GM23338 (cell line): Measurements from ENCODE around the gene PABPC3. TPM values are rescaled to one million over a fixed set of nuclear protein-coding genes. Genes with fewer than 3 reads are reported as not detected.

Source experiments
- ATAC-seq: fragments of 200-7000 bp; cut with Tn5 transposase; 3 replicates; pipeline ENCODE4 v1.9.1; 2020
- DNase-seq: peaks from one replicate; pipeline ENCODE4 v3.0.0-alpha.2; 2015; ENCODE audit warnings: low spot score
- H2AFZ ChIP-seq: fragments of 200-600 bp; sonication (generic); 2 replicates; pipeline ENCODE4 v1.8.0; 2016; ENCODE audit warnings: antibody characterized with exemption, mild to moderate bottlenecking, moderate library complexity
- H3F3A ChIP-seq: fragments of 200-600 bp; sonication (generic); replicated peaks from 2 replicates; pipeline ENCODE4 v1.8.0; 2017; ENCODE audit warnings: antibody characterized with exemption, mixed run types, low read depth
- H3K27ac ChIP-seq: fragments of 200-600 bp; sonication (generic); 2 replicates; pipeline ENCODE4 v1.6.1; 2016; ENCODE audit warnings: low read depth
- H3K27me3 ChIP-seq: fragments of 200-600 bp; sonication (generic); 2 replicates; pipeline ENCODE4 v1.8.0; 2016; ENCODE audit warnings: mild to moderate bottlenecking, mixed run types, moderate library complexity; ENCODE audit not compliant: insufficient read depth
- H3K36me3 ChIP-seq: fragments of 200-600 bp; sonication (generic); 2 replicates; pipeline ENCODE4 v1.8.0; 2016; ENCODE audit warnings: mild to moderate bottlenecking; ENCODE audit not compliant: insufficient read depth
- H3K4me1 ChIP-seq: fragments of 200-600 bp; sonication (generic); 2 replicates; pipeline ENCODE4 v1.8.0; 2016; ENCODE audit warnings: mild to moderate bottlenecking, moderate library complexity; ENCODE audit not compliant: insufficient read depth
- H3K4me2 ChIP-seq: fragments of 200-600 bp; sonication (generic); 2 replicates; pipeline ENCODE4 v1.7.1; 2017; ENCODE audit warnings: mixed run types
- H3K4me3 ChIP-seq: fragments of 200-600 bp; sonication (generic); 2 replicates; pipeline ENCODE4 v1.6.1; 2016; ENCODE audit warnings: mixed run types
- H3K79me2 ChIP-seq: fragments of 200-600 bp; sonication (generic); replicated peaks from 2 replicates; pipeline ENCODE4 v1.8.0; 2017; ENCODE audit warnings: mild to moderate bottlenecking; ENCODE audit not compliant: insufficient read depth
- H3K9me2 ChIP-seq: fragments of 200-600 bp; sonication (generic); 2 replicates; pipeline ENCODE4 v1.8.0; 2017; ENCODE audit not compliant: insufficient read depth
- H4K20me1 ChIP-seq: fragments of 200-600 bp; sonication (generic); replicated peaks from 2 replicates; pipeline ENCODE4 v1.8.0; 2017; ENCODE audit warnings: mild to moderate bottlenecking; ENCODE audit not compliant: insufficient read depth
- H3K27ac Mint-ChIP-seq: 2 replicates; pipeline ENCODE4 v1.8.0; 2020; ENCODE audit warnings: inconsistent platforms, mild to moderate bottlenecking, moderate library complexity, mixed read lengths
- H3K27me3 Mint-ChIP-seq: 3 replicates; pipeline ENCODE4 v1.8.0; 2022; ENCODE audit warnings: low read depth, mild to moderate bottlenecking, moderate library complexity, mixed read lengths, inconsistent platforms; ENCODE audit not compliant: insufficient read depth, poor library complexity
- H3K36me3 Mint-ChIP-seq: 3 replicates; pipeline ENCODE4 v1.8.0; 2021; ENCODE audit warnings: low read depth, mild to moderate bottlenecking, inconsistent platforms, moderate library complexity, mixed read lengths
- H3K4me1 Mint-ChIP-seq: 3 replicates; pipeline ENCODE4 v1.8.0; 2020; ENCODE audit warnings: mild to moderate bottlenecking, inconsistent platforms, mixed read lengths
- H3K4me3 Mint-ChIP-seq: 3 replicates; pipeline ENCODE4 v1.8.0; 2021; ENCODE audit warnings: moderate library complexity, mild to moderate bottlenecking, inconsistent platforms, mixed read lengths
- H3K9me3 Mint-ChIP-seq: 3 replicates; pipeline ENCODE4 v1.8.0; 2020; ENCODE audit warnings: moderate library complexity, mild to moderate bottlenecking, inconsistent platforms, mixed read lengths
- CREB1 ChIP-seq: fragments of 250-450 bp; sonication (Bioruptor Pico); IDR thresholded peaks from 2 replicates; pipeline ENCODE4 v1.5.0; 2020; ENCODE audit warnings: low read depth, mild to moderate bottlenecking, moderate library complexity
- ETS1 ChIP-seq: IDR thresholded peaks from 2 replicates; pipeline ENCODE4 v1.6.1; 2016; ENCODE audit warnings: antibody characterized with exemption
- EZH2 ChIP-seq: fragments of 200-600 bp; sonication (generic); IDR thresholded peaks from one replicate; pipeline ENCODE4 v1.8.0; 2017; ENCODE audit warnings: antibody characterized with exemption, mild to moderate bottlenecking, low read depth; ENCODE audit not compliant: unreplicated experiment
- EZH2phosphoT487 ChIP-seq: fragments of 200-600 bp; sonication (generic); IDR thresholded peaks from one replicate; pipeline ENCODE4 v1.8.1; 2018; ENCODE audit warnings: antibody characterized with exemption; ENCODE audit not compliant: unreplicated experiment
- JUNB ChIP-seq: IDR thresholded peaks from one replicate; pipeline ENCODE4 v1.6.1; 2016; ENCODE audit warnings: antibody characterized with exemption; ENCODE audit not compliant: unreplicated experiment
- NANOG ChIP-seq: IDR thresholded peaks from 2 replicates; pipeline ENCODE4 v1.6.1; 2016; ENCODE audit warnings: antibody characterized with exemption, borderline replicate concordance
- POLR2AphosphoS5 ChIP-seq: IDR thresholded peaks from 2 replicates; pipeline ENCODE4 v1.6.1; 2016; ENCODE audit warnings: antibody characterized with exemption, low read depth
- STAT1 ChIP-seq: IDR thresholded peaks from one replicate; pipeline ENCODE4 v1.6.1; 2016; ENCODE audit warnings: antibody characterized with exemption; ENCODE audit not compliant: unreplicated experiment
- ZNF114 ChIP-seq: fragments of 250-450 bp; sonication (Bioruptor Pico); IDR thresholded peaks from 2 replicates; pipeline ENCODE4 v1.5.0; 2020; ENCODE audit warnings: mild to moderate bottlenecking, moderate library complexity
- ZNF331 ChIP-seq: fragments of 250-450 bp; sonication (Bioruptor Pico); IDR thresholded peaks from 2 replicates; pipeline ENCODE4 v1.5.0; 2020; ENCODE audit warnings: low read depth, mild to moderate bottlenecking, moderate library complexity
- ZNF462 ChIP-seq: fragments of 250-450 bp; sonication (Bioruptor Pico); IDR thresholded peaks from 2 replicates; pipeline ENCODE4 v1.5.0; 2020; ENCODE audit warnings: mild to moderate bottlenecking, moderate library complexity
- polyA plus RNA-seq: library from polyadenylated mRNA; unstranded; fragments of >200 nt; fragmentation: Nextera tagmentation; extraction: Ambion mirVana; gene quantifications from 2 replicates; pipeline ENCODE4 v1.2.1, GENCODE V29; 2016
- total RNA-seq: library from RNA; depleted of rRNA; stranded (reverse); fragments of >200 nt; shearing (Covaris generic); gene quantifications from 2 replicates; pipeline ENCODE4 v1.2.3, GENCODE V29; 2014
- TF ChIP-seq, protein P1 (sequence below), 2 experiments: fragments of 200-600 bp in 1 of 2; sonication (generic) in 1 of 2; conservative IDR thresholded peaks; 2 replicates each; pipeline versions ENCODE4 v1.5.1 to v1.6.1; 2016 to 2017; ENCODE audit warnings: antibody characterized with exemption in 2 of 2, low read depth in 2 of 2, mild to moderate bottlenecking in 2 of 2, moderate library complexity in 1 of 2
- TF ChIP-seq, protein P2 (sequence below): IDR thresholded peaks from one replicate; pipeline ENCODE4 v1.6.1; 2018; ENCODE audit warnings: antibody characterized with exemption; ENCODE audit not compliant: unreplicated experiment

The PABPC3 gene
- total and polyA plus RNA-seq, 2 experiments from 2014 or later: 0.55 to 1.2 TPM

DNA sequence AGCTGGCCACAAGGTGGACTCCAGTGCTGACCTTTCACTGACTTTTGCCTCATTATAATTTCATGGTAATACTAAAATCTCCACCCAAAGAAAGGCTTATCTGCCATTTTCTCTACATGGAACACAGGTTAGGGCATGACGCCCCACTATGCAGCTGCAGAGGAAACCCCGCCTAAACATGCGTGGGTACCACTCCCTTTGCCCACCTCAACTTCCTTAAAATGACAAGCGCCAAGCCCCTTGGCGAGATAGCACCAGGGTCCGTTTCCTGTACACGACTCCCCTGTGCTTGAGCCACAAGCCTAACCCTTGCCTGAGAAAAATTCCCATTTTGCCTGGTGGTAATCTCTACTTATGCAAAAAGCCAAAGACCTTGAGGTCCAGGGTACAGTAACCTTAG lies 36.0 kb upstream of the PABPC3 start:
- no peak for DNase-seq
- Mint-ChIP-seq H3K4me3 (no peak overlapping the region), H3K9me3 (peaks cover 15% of the 10 kb centered on the region), H3K27me3 (no peaks in the 10 kb centered on the region), H3K27ac (no peak overlapping the region), H3K36me3 (no peaks in the 10 kb centered on the region), H3K4me1 (no peaks in the 10 kb centered on the region)
- no peak overlapping the region for H2AFZ ChIP-seq
- no peak overlapping the region for H3K4me2 ChIP-seq
- no peak for ATAC-seq
- H3K4me1 ChIP-seq: peaks cover 3% of the 10 kb centered on the region; the same call in 1 of the 2 replicates
- no peaks in the 10 kb centered on the region for H3K79me2 ChIP-seq
- H4K20me1 ChIP-seq: no peaks in the 10 kb centered on the region; the same call in 1 of the 2 replicates
- no peaks in the 10 kb centered on the region; the same call in 1 of the 2 replicates for H3K36me3 ChIP-seq
- no peak overlapping the region for H3K4me3 ChIP-seq
- H3K27me3 ChIP-seq: no peaks in the 10 kb centered on the region
- H3F3A ChIP-seq: no peaks in the 10 kb centered on the region
- TF ChIP-seq, protein P1, sequence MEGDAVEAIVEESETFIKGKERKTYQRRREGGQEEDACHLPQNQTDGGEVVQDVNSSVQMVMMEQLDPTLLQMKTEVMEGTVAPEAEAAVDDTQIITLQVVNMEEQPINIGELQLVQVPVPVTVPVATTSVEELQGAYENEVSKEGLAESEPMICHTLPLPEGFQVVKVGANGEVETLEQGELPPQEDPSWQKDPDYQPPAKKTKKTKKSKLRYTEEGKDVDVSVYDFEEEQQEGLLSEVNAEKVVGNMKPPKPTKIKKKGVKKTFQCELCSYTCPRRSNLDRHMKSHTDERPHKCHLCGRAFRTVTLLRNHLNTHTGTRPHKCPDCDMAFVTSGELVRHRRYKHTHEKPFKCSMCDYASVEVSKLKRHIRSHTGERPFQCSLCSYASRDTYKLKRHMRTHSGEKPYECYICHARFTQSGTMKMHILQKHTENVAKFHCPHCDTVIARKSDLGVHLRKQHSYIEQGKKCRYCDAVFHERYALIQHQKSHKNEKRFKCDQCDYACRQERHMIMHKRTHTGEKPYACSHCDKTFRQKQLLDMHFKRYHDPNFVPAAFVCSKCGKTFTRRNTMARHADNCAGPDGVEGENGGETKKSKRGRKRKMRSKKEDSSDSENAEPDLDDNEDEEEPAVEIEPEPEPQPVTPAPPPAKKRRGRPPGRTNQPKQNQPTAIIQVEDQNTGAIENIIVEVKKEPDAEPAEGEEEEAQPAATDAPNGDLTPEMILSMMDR (conservative IDR thresholded peaks at IDR 0.05; ENCODE audit: low read depth in 2 of 2): no peak
- TF ChIP-seq CREB1 (CRISPR knock-in tag): no peak
- TF ChIP-seq, protein P2, sequence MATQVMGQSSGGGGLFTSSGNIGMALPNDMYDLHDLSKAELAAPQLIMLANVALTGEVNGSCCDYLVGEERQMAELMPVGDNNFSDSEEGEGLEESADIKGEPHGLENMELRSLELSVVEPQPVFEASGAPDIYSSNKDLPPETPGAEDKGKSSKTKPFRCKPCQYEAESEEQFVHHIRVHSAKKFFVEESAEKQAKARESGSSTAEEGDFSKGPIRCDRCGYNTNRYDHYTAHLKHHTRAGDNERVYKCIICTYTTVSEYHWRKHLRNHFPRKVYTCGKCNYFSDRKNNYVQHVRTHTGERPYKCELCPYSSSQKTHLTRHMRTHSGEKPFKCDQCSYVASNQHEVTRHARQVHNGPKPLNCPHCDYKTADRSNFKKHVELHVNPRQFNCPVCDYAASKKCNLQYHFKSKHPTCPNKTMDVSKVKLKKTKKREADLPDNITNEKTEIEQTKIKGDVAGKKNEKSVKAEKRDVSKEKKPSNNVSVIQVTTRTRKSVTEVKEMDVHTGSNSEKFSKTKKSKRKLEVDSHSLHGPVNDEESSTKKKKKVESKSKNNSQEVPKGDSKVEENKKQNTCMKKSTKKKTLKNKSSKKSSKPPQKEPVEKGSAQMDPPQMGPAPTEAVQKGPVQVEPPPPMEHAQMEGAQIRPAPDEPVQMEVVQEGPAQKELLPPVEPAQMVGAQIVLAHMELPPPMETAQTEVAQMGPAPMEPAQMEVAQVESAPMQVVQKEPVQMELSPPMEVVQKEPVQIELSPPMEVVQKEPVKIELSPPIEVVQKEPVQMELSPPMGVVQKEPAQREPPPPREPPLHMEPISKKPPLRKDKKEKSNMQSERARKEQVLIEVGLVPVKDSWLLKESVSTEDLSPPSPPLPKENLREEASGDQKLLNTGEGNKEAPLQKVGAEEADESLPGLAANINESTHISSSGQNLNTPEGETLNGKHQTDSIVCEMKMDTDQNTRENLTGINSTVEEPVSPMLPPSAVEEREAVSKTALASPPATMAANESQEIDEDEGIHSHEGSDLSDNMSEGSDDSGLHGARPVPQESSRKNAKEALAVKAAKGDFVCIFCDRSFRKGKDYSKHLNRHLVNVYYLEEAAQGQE: no peak
- TF ChIP-seq ETS1: no peak
- TF ChIP-seq EZH2: no peak
- no peak for TF ChIP-seq ZNF331 (CRISPR knock-in tag)
- no peak for TF ChIP-seq EZH2phosphoT487
- TF ChIP-seq NANOG: no peak
- TF ChIP-seq ZNF462: no peak
- TF ChIP-seq POLR2AphosphoS5: no peak
- no peak for TF ChIP-seq STAT1
- no peak for TF ChIP-seq ZNF114 (CRISPR knock-in tag)
- no peak for TF ChIP-seq JUNB
- H3K27ac ChIP-seq: no peak overlapping the region
- H3K9me2 ChIP-seq: peaks cover 7% of the 10 kb centered on the region; the same call in 1 of the 2 replicates
